Measurements from ENCODE around the gene POU2AF1. TPM values are rescaled to one million over a fixed set of nuclear protein-coding genes. Genes with fewer than 3 reads are reported as not detected.

The POU2AF1 gene
- total and polyA plus RNA-seq, 2 of the 8 experiments (the other 6 are each of a cell fraction or from before 2014, with no cell fraction given) = not detected

DNA sequence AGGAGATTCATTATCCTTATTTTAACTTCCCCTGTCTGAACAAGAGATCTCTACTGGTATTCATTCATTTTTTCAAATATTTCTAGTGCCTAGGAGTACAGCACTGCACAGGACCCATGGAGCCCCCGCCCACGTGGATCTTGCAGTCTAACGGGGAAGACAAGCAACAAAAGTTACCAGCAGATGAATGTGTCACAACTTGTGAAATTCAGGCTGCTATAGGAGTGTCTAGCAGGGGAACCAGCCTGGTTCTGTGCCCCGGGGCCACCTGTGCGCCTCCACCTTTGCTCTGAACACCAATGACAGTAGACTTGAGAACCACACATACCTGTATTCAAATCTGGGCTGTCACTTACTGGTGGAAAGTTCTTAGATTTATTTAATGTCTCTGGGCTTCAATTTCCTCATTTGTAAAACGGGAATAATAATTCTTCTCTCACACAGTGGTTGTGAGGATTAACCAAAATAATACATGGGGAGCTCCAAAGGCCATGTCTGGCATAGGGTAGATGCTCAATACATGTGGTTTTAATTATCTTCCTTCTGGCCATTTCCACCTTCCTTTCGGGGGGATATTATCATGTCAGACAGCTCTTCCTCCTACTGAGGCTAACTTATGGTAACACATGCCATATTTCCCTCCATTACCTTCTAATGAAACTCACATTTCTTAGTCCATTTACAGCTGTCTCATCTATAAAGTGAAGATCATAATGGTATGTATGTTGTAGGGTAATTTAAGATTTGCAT, 17.8 kb downstream of the POU2AF1 start (continued):
- no peak for TF ChIP-seq ASH2L (IDR thresholded peaks at IDR 0.05; ENCODE audit: low read length)

Measured in H1 (cell line).